ENCODE measurements around the gene DPP4. TPM values are rescaled to one million over a fixed set of nuclear protein-coding genes. Genes with fewer than 3 reads are reported as not detected.

Gene DPP4
- total and polyA plus RNA-seq, 2 donors (not counting 3 experiments of a cell fraction or from before 2014, with no cell fraction given): 0.84 to 6.2 TPM

- CTCF ChIA-PET: interaction anchor here (1.2 kb wide), 1 partner anchor 115 kb away, joined by 3 read pairs; no protein-coding TSS in a partner anchor
- H3K36me3 ChIP-seq (ENCODE audit: control insufficient read depth in 2 of 2, extremely low read depth in 1 of 2, insufficient read depth in 2 of 2, low read length in 2 of 2): no peaks in the 10 kb centered on the region
- H4K20me1 ChIP-seq (replicated peaks; ENCODE audit: control insufficient read depth, extremely low read depth, insufficient read depth, low read length): no peaks in the 10 kb centered on the region
- no peak overlapping the region for H3K4me3 ChIP-seq (replicated peaks in 1 of 3; ENCODE audit: insufficient read depth in 1 of 3, low read depth in 1 of 3, low read length in 3 of 3)
- no peak for DNase-seq (ENCODE audit: low read depth, low spot score)
- intact Hi-C loops (cut with micrococcal nuclease): loop anchor here (5.0 kb wide), 2 partner anchors 293 to 422 kb away; no protein-coding TSS in a partner anchor
- no peak for FAIRE-seq
- no peaks in the 10 kb centered on the region for H3K9me3 ChIP-seq (replicated peaks; ENCODE audit: control insufficient read depth, insufficient read depth, low read length)
- BruUV-seq (replicated peaks): no TSS peak
- H3K4me1 ChIP-seq (ENCODE audit: control insufficient read depth, extremely low read depth, insufficient read depth, low read length): peaks cover 11% of the 10 kb centered on the region
- no peaks in the 10 kb centered on the region for H3K9me1 ChIP-seq (replicated peaks; ENCODE audit: control insufficient read depth, extremely low read depth, insufficient read depth, low read length)
- dilution Hi-C loops (cut with MboI; ENCODE audit: extremely low pct_ligation_motif_present, low sequenced_read_pairs): no loop called here
- H3K9ac ChIP-seq (replicated peaks; ENCODE audit: extremely low read depth, insufficient read depth, low read length): no peak overlapping the region
- TF ChIP-seq MAX (IDR thresholded peaks at IDR 0.05; ENCODE audit: insufficient read depth, insufficient read length) (no peak), GATA2 (IDR thresholded peaks at IDR 0.05; ENCODE audit: insufficient read depth, insufficient read length, low read depth, low read length) (no peak), CTCF (IDR thresholded peaks at IDR 0.05; ENCODE audit: extremely low read depth in 1 of 2, insufficient read depth in 1 of 2, low read depth in 1 of 2, low read length in 2 of 2) (no peak), FOS (IDR thresholded peaks at IDR 0.05; ENCODE audit: borderline replicate concordance, insufficient read depth, low read length) (no peak), JUN (IDR thresholded peaks at IDR 0.05; ENCODE audit: borderline replicate concordance, insufficient read depth, insufficient read length, low read depth) (no peak), POLR2A (IDR thresholded peaks at IDR 0.05; ENCODE audit: low read depth, low read length) (no peak), POLR2AphosphoS5 (IDR thresholded peaks at IDR 0.05; ENCODE audit: insufficient read depth, low read depth, low read length) (no peak), MYC (IDR thresholded peaks at IDR 0.05; ENCODE audit: low read depth, low read length) (no peak), EZH2 (IDR thresholded peaks at IDR 0.05; ENCODE audit: borderline replicate concordance, low read depth, low read length, severe bottlenecking) (no peak)
- H3K4me2 ChIP-seq (ENCODE audit: insufficient read depth, low read length): no peak overlapping the region
- no peak overlapping the region for H2AFZ ChIP-seq (ENCODE audit: low read depth, low read length)
- no peaks in the 10 kb centered on the region for H3K27me3 ChIP-seq (ENCODE audit: control insufficient read depth in 2 of 2, insufficient read depth in 2 of 2, low read length in 2 of 2)
- H3K79me2 ChIP-seq (ENCODE audit: control insufficient read depth, insufficient read depth, low read length): no peaks in the 10 kb centered on the region
- H3K27ac ChIP-seq (ENCODE audit: insufficient read depth, low read depth, low read length): no peak overlapping the region
- POLR2A ChIA-PET: no interaction called here
Measured at GRCh38 chr2:162009543-162009942, 64.5 kb downstream of the DPP4 start.
